ENCODE data around the gene ZFPL1.

GRCh38 chr11:65104628-65105027 lies 20.6 kb downstream of the ZFPL1 start:
- TF ChIP-seq CTCF (IDR thresholded peaks at IDR 0.05) (no peak), POLR2A (IDR thresholded peaks at IDR 0.05) (no peak)
